Adipocyte (in vitro differentiated cells): Measurements from ENCODE around the gene ECM2.
"Not testable (repeated sequence)": the region's sequence is repeated elsewhere in the genome, so short reads cannot be mapped to it uniquely, and the experiment has no call there.

Experiments
- DNase-seq: peaks from one replicate; pipeline ENCODE4 v3.0.0-alpha.2; 2015; ENCODE audit warnings: low read depth
- H3K27me3 ChIP-seq: replicated peaks from 2 replicates; pipeline ENCODE4 v1.7.0; 2013; ENCODE audit warnings: mild to moderate bottlenecking, low read length, moderate library complexity; ENCODE audit not compliant: control insufficient read depth, insufficient read depth
- H3K36me3 ChIP-seq: 2 replicates; pipeline ENCODE4 v1.7.0; 2013; ENCODE audit warnings: low read length, mild to moderate bottlenecking, moderate library complexity; ENCODE audit not compliant: control insufficient read depth, insufficient read depth, severe bottlenecking
- H3K4me1 ChIP-seq: 2 replicates; pipeline ENCODE4 v1.7.0; 2013; ENCODE audit warnings: mild to moderate bottlenecking, low read length, moderate library complexity; ENCODE audit not compliant: control insufficient read depth, insufficient read depth
- H3K4me3 ChIP-seq: 2 replicates; pipeline ENCODE4 v1.7.0; 2013; ENCODE audit warnings: mild to moderate bottlenecking, low read length, moderate library complexity
- H3K9ac ChIP-seq: 2 replicates; pipeline ENCODE4 v1.7.0; 2013; ENCODE audit warnings: mild to moderate bottlenecking, low read length, moderate library complexity
- H3K9me3 ChIP-seq: 2 replicates; pipeline ENCODE4 v1.7.0; 2013; ENCODE audit warnings: mild to moderate bottlenecking, low read length, moderate library complexity; ENCODE audit not compliant: control insufficient read depth

Gene ECM2

GRCh38 chr9:92535940-92536850, at the start of gene ECM2:
ECM2 (minus strand) TSS chr9:92535990; CDS start chr9:92522866, 13,124 bp downstream.
- peak within 1 kb of the TSS; percentile 89 for H3K4me3 ChIP-seq
- no peaks in the 10 kb centered on the region for H3K27me3 ChIP-seq
- peak; percentile 78 for DNase-seq
- no peaks in the 10 kb centered on the region for H3K36me3 ChIP-seq
- peaks cover 3% of the 10 kb centered on the region for H3K9me3 ChIP-seq
- H3K9ac ChIP-seq, result peak within 1 kb of the TSS; percentile 97
- H3K4me1 ChIP-seq, result peaks cover 9% of the 10 kb centered on the region

- DNase-seq, result no peak
- no peaks in the 10 kb centered on the region for H3K4me1 ChIP-seq
- no peak overlapping the region for H3K9ac ChIP-seq
Observed at GRCh38 chr9:92576175-92576574, 40.4 kb upstream of the ECM2 start.

GRCh38 chr9:92573612-92574011, 37.8 kb upstream of the ECM2 start:
- H3K9me3 ChIP-seq, H3K27me3 ChIP-seq, H3K36me3 ChIP-seq, DNase-seq, H3K9ac ChIP-seq, H3K4me3 ChIP-seq, H3K4me1 ChIP-seq: not testable (repeated sequence)

More at GRCh38 chr9:92576175-92576574, 40.4 kb upstream of the ECM2 start:
- no peak overlapping the region for H3K4me3 ChIP-seq
- no peaks in the 10 kb centered on the region for H3K36me3 ChIP-seq
- H3K27me3 ChIP-seq, result no peaks in the 10 kb centered on the region
- no peaks in the 10 kb centered on the region for H3K9me3 ChIP-seq

DNA sequence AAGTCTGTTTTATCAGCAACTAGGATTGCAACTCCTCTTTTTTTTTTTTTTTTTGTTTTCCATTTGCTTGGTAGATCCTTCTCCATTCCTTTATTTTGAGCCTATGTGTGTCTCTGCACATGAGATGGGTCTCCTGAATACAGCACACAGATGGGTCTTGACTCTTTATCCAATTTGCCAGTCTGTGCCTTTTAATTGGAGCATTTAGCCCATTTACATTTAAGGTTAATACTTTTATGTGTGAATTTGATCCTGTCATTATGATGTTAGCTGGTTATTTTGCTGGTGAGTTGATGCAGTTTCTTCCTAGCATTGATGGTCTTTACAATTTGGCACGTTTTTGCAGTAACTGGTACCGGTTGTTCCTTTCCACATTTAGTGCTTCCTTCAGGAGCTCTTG, 36.1 kb upstream of the ECM2 start:
- H3K36me3 ChIP-seq, H3K9ac ChIP-seq, DNase-seq, H3K9me3 ChIP-seq, H3K4me1 ChIP-seq, H3K4me3 ChIP-seq, H3K27me3 ChIP-seq: not testable (repeated sequence)

GRCh38 chr9:92564982-92565381, 29.2 kb upstream of the ECM2 start:
- Histone ChIP-seq H3K27me3 (no peaks in the 10 kb centered on the region), H3K4me3 (no peak overlapping the region), H3K36me3 (no peaks in the 10 kb centered on the region), H3K9ac (no peak overlapping the region), H3K9me3 (no peaks in the 10 kb centered on the region), H3K4me1 (peaks cover 29% of the 10 kb centered on the region)
- DNase-seq, result no peak

DNA sequence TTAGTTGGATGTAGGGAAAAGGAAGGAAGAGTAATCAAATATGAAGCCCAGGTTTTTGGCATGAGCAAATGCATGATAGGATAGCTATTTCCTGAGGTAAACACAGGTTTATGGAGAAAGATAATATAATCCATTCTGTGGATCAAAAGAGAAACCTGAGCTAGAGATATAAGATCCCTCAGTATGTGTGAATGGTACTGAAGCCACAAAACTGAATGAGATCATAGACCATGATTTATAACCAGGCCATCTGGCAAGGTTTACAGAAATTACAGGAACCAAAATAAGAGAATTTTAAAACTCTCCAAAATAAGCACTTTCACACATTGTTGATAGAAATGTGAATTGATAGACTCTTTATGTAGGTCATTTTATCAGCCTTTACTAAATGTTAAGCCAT, 28.7 kb upstream of the ECM2 start:
- no peak overlapping the region for H3K4me3 ChIP-seq
- no peaks in the 10 kb centered on the region for H3K36me3 ChIP-seq
- DNase-seq, result peak; percentile 16
- no peak overlapping the region for H3K9ac ChIP-seq
- peaks cover 29% of the 10 kb centered on the region for H3K4me1 ChIP-seq
- no peaks in the 10 kb centered on the region for H3K27me3 ChIP-seq
- no peaks in the 10 kb centered on the region for H3K9me3 ChIP-seq

- H3K4me3 ChIP-seq, result no peak overlapping the region
- H3K4me1 ChIP-seq, result peaks cover 29% of the 10 kb centered on the region
- H3K27me3 ChIP-seq, result no peaks in the 10 kb centered on the region
- H3K9ac ChIP-seq, result no peak overlapping the region
- no peak for DNase-seq
- H3K36me3 ChIP-seq, result no peaks in the 10 kb centered on the region
- no peaks in the 10 kb centered on the region for H3K9me3 ChIP-seq
Observed at GRCh38 chr9:92563116-92564100, 27.6 kb upstream of the ECM2 start.

- peak; percentile 16 for DNase-seq
- no peaks in the 10 kb centered on the region for H3K36me3 ChIP-seq
- H3K4me3 ChIP-seq, result peak overlapping the region; percentile 29
- H3K9me3 ChIP-seq, result no peaks in the 10 kb centered on the region
- peaks cover 29% of the 10 kb centered on the region for H3K4me1 ChIP-seq
- peak overlapping the region; percentile 50 for H3K9ac ChIP-seq
- no peaks in the 10 kb centered on the region for H3K27me3 ChIP-seq
Observed at GRCh38 chr9:92562461-92562967, 26.7 kb upstream of the ECM2 start.

DNA sequence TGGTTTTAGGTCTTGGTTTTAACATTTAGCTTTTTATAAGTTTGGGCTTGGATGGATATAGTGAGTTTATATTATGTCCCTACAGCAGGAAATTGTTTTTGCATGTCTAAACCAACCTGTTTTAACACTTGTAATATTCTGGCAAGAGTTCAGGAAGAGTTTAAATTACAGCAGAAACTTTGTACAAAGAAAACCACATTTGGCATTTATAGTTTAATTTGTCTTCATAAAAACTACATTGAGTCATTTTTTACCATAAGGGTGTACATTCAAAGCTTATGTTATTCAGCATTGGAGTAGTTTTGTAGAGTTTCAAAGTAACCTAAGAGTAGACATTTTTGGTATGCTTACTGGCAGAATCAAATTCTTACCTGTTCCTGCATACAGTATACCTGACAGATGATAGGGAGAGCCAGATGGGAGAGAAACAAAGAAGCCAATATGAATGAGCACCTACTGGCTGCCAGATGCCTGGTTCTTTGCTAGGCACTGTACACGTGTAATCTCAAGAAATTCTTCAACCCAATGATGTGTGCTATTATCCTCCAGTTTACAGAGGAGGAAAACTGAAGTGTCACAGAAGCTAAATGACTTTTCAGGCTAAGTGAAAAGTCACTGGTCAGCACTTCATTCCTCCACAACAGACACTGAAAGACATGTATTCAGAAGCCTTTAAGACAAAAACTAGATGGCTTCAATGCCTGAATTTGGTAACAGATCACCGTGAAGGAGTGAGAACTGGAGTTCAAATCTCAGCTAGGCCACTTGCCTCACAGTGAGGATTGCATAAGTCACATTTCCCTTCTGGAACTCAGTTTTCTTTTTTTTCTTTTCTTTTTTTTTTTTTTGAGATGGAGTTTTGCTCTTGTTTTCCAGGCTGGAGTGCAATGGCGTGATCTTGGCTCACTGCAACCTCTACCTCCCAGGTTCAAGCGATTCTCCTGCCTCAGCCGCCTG, 25.9 kb upstream of the ECM2 start:
- no peaks in the 10 kb centered on the region for H3K36me3 ChIP-seq
- DNase-seq, result peak; percentile 23
- no peaks in the 10 kb centered on the region for H3K27me3 ChIP-seq
- peaks cover 29% of the 10 kb centered on the region for H3K4me1 ChIP-seq
- no peak overlapping the region for H3K4me3 ChIP-seq
- H3K9me3 ChIP-seq, result no peaks in the 10 kb centered on the region
- H3K9ac ChIP-seq, result no peak overlapping the region

- Histone ChIP-seq H3K27me3 (no peaks in the 10 kb centered on the region), H3K4me3 (no peak overlapping the region), H3K9ac (peak overlapping the region; percentile 20), H3K9me3 (no peaks in the 10 kb centered on the region), H3K4me1 (peaks cover 15% of the 10 kb centered on the region), H3K36me3 (no peaks in the 10 kb centered on the region)
- DNase-seq, result no peak
Observed at GRCh38 chr9:92558612-92559374, 23.0 kb upstream of the ECM2 start.
